Upper lobe of left lung (tissue), 4 donors: Measurements from ENCODE around the gene IL1RL2.

Experiments used
- CTCF ChIP-seq, 6 experiments: fragments of 450-650 bp in 4 of 6; fragments of 200-600 bp in 2 of 6; sonication (generic) in 2 of 6; IDR thresholded peaks; one replicate each; pipeline ENCODE4 v1.5.1; 2016 to 2019; ENCODE audit warnings: antibody characterized with exemption in 6 of 6
- POLR2A ChIP-seq, 4 donors: fragments of 450-650 bp; IDR thresholded peaks; one replicate each; pipeline ENCODE4 v1.5.1; 2016 to 2017; ENCODE audit warnings: antibody characterized with exemption in 4 of 4, mild to moderate bottlenecking in 2 of 4

- TF ChIP-seq POLR2A (IDR thresholded peaks at IDR 0.05): no peak
- TF ChIP-seq CTCF (IDR thresholded peaks at IDR 0.05): no peak
These were observed 74.8 kb downstream of the IL1RL2 start for GRCh38 chr2:102261467-102262135.
